Measurements from ENCODE around the gene PRKAR1A. TPM values are rescaled to one million over a fixed set of nuclear protein-coding genes. Genes with fewer than 3 reads are reported as not detected.
"Not testable (repeated sequence)": the region's sequence is repeated elsewhere in the genome, so short reads cannot be mapped to it uniquely, and the experiment has no call there.

The PRKAR1A gene
- total RNA-seq, 2 experiments from 2014 or later, result 165 to 167 TPM

GRCh38 chr17:68511671-68512246, 471 bp upstream of the PRKAR1A start:
- intact Hi-C loops (cut with DNase I, micrococcal nuclease), result loop anchor here (1.0 to 5.0 kb wide), 10 partner anchors 13 to 1145 kb away; partner anchors contain the start of genes ABCA5 (in 2 of the 2), AMZ2 (in 1 of the 2), ARSG (in 1 of the 2) and KPNA2 (in 1 of the 2)
- Mint-ChIP-seq H3K27ac (peak overlapping the region; percentile 97), H3K4me1 (peaks cover 45% of the 10 kb centered on the region), H3K27me3 (no peaks in the 10 kb centered on the region), H3K9me3 (ENCODE audit: low read depth) (no peaks in the 10 kb centered on the region), H3K4me3 (peak overlapping the region; percentile 93), H3K36me3 (ENCODE audit: low read depth) (peaks cover 24% of the 10 kb centered on the region)
- DNase-seq, result peak; percentile 73
- ATAC-seq, result peak; percentile 56
- ChIA-PET CTCF (interaction anchor here (0.9 to 1.6 kb wide), 3 partner anchors 13 to 102 kb away, joined by 3 to 4 read pairs (median 3); no protein-coding TSS in a partner anchor), POLR2A (interaction anchor here (0.9 to 1.1 kb wide), 2 partner anchors 14 to 475 kb away, joined by 4 to 5 read pairs; no protein-coding TSS in a partner anchor)

GRCh38 chr17:68512960-68513474, 787 bp downstream of the PRKAR1A start:
- Mint-ChIP-seq H3K4me1 (peaks cover 41% of the 10 kb centered on the region), H3K36me3 (ENCODE audit: low read depth) (peaks cover 35% of the 10 kb centered on the region), H3K27ac (peak overlapping the region; percentile 95), H3K9me3 (ENCODE audit: low read depth) (no peaks in the 10 kb centered on the region), H3K27me3 (no peaks in the 10 kb centered on the region), H3K4me3 (peak overlapping the region; percentile 92)
- ATAC-seq, result no peak
- intact Hi-C loops (cut with DNase I, micrococcal nuclease), result loop anchor here (1.0 to 5.0 kb wide), 9 partner anchors 56 to 1146 kb away; partner anchors contain the start of genes ABCA5 (in 2 of the 2), AMZ2 (in 1 of the 2), ARSG (in 1 of the 2) and KPNA2 (in 1 of the 2)
- no peak for DNase-seq
- CTCF ChIA-PET, result interaction anchor here (1.1 kb wide), 1 partner anchor 16 kb away, joined by 3 read pairs; no protein-coding TSS in a partner anchor
- POLR2A ChIA-PET, result interaction anchor here (1.0 to 1.1 kb wide), 2 partner anchors 10 to 15 kb away, joined by 4 read pairs; no protein-coding TSS in a partner anchor

DNA sequence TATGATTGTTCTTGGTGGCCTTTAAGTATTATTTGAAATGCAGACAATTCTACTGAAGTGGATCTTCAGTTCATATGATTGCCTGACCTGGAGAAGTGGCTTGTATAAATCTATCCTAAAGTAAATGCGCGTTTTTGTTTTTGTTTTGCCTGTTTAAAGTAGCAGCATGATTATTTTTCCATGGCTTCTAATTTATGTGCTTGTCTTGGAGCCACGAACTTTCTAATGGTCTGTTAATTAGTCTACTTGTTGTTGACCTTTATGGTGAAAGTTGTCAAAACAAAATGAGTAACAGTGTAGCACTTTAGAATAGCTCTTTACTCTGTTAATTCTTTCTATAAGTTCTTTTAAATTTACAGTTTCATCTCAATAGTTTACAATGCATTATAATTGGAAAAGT, 1.7 kb downstream of the PRKAR1A start:
- CTCF ChIA-PET, result no interaction called here
- POLR2A ChIA-PET, result no interaction called here
- ATAC-seq, result no peak
- H3K27me3 Mint-ChIP-seq, result no peaks in the 10 kb centered on the region
- intact Hi-C loops (cut with DNase I, micrococcal nuclease), result loop anchor here (2.0 to 5.0 kb wide), 5 partner anchors 479 to 1147 kb away; partner anchors contain the start of genes ABCA5 (in 2 of the 2), KPNA2 (in 1 of the 2), NOL11 (in 1 of the 2) and PSMD12 (in 1 of the 2)
- H3K27ac Mint-ChIP-seq, result peak overlapping the region; percentile 95
- peaks cover 42% of the 10 kb centered on the region for H3K36me3 Mint-ChIP-seq (ENCODE audit: low read depth)
- no peak for DNase-seq
- no peaks in the 10 kb centered on the region for H3K9me3 Mint-ChIP-seq (ENCODE audit: low read depth)
- H3K4me1 Mint-ChIP-seq, result peaks cover 45% of the 10 kb centered on the region
- peak overlapping the region; percentile 92 for H3K4me3 Mint-ChIP-seq

GRCh38 chr17:68514831-68515635, 2.8 kb downstream of the PRKAR1A start:
- H3K4me3 Mint-ChIP-seq, result peak overlapping the region; percentile 92
- H3K9me3 Mint-ChIP-seq (ENCODE audit: low read depth), result no peaks in the 10 kb centered on the region
- no peak overlapping the region for H3K27ac Mint-ChIP-seq
- peaks cover 51% of the 10 kb centered on the region for H3K36me3 Mint-ChIP-seq (ENCODE audit: low read depth)
- ChIA-PET POLR2A (no interaction called here), CTCF (no interaction called here)
- DNase-seq, result no peak
- intact Hi-C loops (cut with DNase I, micrococcal nuclease), result loop anchor here (5.0 kb wide), 2 partner anchors 798 to 812 kb away; partner anchors contain the start of genes ABCA5 (in 1 of the 2) and NOL11 (in 1 of the 2)
- no peaks in the 10 kb centered on the region for H3K27me3 Mint-ChIP-seq
- H3K4me1 Mint-ChIP-seq, result peaks cover 54% of the 10 kb centered on the region
- ATAC-seq, result no peak

DNA sequence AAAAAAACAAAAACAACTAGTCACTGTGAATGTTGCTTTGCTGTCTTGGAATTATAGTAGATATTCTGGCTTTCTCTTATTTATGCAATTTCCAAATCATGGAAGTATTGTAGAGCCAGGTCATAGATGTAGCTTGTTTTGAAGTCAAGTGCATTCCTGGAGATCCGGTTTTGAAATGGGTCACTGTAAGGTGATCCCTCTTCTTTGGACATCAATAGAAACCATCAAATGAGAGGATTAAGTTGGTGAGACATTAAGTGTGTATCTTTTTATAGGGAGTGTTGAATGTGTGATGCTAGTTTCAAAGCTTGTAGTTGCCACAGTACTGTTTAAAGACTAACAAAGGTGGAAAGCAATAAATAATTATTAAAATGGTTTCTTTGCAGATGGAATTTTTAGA, 4.5 kb downstream of the PRKAR1A start:
- ATAC-seq, result no peak
- ChIA-PET CTCF (interaction anchor here (0.8 to 1.1 kb wide), 3 partner anchors 14 to 51 kb away, joined by 3 read pairs; no protein-coding TSS in a partner anchor), POLR2A (no interaction called here)
- H3K4me1 Mint-ChIP-seq, result peaks cover 51% of the 10 kb centered on the region
- intact Hi-C loops (cut with DNase I, micrococcal nuclease), result no loop called here
- DNase-seq, result no peak
- no peak overlapping the region for H3K27ac Mint-ChIP-seq
- H3K9me3 Mint-ChIP-seq (ENCODE audit: low read depth), result no peaks in the 10 kb centered on the region
- no peak overlapping the region for H3K4me3 Mint-ChIP-seq
- peaks cover 52% of the 10 kb centered on the region for H3K36me3 Mint-ChIP-seq (ENCODE audit: low read depth)
- H3K27me3 Mint-ChIP-seq, result no peaks in the 10 kb centered on the region

- H3K27ac Mint-ChIP-seq; CTCF ChIA-PET; DNase-seq; ATAC-seq; intact Hi-C loops (cut with DNase I, micrococcal nuclease); H3K9me3 Mint-ChIP-seq (ENCODE audit: low read depth); H3K27me3 Mint-ChIP-seq; POLR2A ChIA-PET; H3K4me3 Mint-ChIP-seq: not testable (repeated sequence)
- H3K36me3 Mint-ChIP-seq (ENCODE audit: low read depth), result peaks cover 54% of the 10 kb centered on the region
- peaks cover 58% of the 10 kb centered on the region for H3K4me1 Mint-ChIP-seq
Observed at GRCh38 chr17:68517605-68518004, 5.4 kb downstream of the PRKAR1A start.

DNA sequence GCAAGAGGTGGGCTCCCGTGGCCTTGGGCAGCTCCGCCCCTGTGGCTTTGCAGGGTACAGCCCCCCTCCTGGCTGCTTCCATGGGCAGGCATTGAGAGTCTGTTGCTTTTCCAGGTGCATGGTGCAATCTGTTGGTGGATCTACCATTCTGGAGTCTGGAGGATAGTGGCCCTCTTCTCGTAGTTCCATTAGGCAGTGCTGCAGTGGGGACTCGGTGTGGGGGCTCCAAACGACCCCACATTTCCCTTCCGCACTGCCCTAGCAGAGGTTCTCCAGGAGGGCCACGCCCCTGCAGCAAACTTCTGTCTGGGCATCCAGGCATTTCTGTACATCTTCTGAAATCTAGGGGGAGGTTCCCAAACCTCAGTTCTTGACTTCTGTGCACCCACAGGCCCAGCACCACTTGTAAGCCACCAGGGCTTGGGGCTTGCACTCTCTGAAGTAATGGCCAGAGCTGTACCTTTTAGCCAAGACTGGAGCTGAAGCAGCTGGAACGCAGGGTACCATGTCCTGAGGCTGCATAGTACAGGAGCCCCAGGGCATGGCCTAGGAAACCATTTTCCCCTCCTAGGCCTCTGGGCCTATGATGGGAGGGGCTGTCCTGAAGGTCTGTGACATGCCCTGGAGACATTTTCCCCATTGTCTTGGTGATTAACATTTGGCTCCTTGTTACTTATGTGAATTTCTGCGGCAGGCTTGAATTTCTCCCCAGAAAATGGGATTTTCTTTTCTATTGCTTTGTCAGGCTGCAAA, 6.0 kb downstream of the PRKAR1A start:
- no peak overlapping the region for H3K4me3 Mint-ChIP-seq
- POLR2A ChIA-PET, result no interaction called here
- H3K27ac Mint-ChIP-seq, result no peak overlapping the region
- CTCF ChIA-PET, result interaction anchor here (1.0 kb wide), 1 partner anchor 15 kb away, joined by 3 read pairs; no protein-coding TSS in a partner anchor
- ATAC-seq (no peak), DNase-seq (no peak)
- H3K36me3 Mint-ChIP-seq (ENCODE audit: low read depth), result peaks cover 55% of the 10 kb centered on the region
- no peaks in the 10 kb centered on the region for H3K9me3 Mint-ChIP-seq (ENCODE audit: low read depth)
- peaks cover 59% of the 10 kb centered on the region for H3K4me1 Mint-ChIP-seq
- intact Hi-C loops (cut with DNase I, micrococcal nuclease), result no loop called here
- no peaks in the 10 kb centered on the region for H3K27me3 Mint-ChIP-seq

- H3K36me3 Mint-ChIP-seq (ENCODE audit: low read depth), result peaks cover 55% of the 10 kb centered on the region
- H3K27ac Mint-ChIP-seq; H3K9me3 Mint-ChIP-seq (ENCODE audit: low read depth); H3K27me3 Mint-ChIP-seq; DNase-seq; POLR2A ChIA-PET; intact Hi-C loops (cut with DNase I, micrococcal nuclease); H3K4me3 Mint-ChIP-seq; ATAC-seq: not testable (repeated sequence)
- CTCF ChIA-PET, result interaction anchor here (1.0 kb wide), 1 partner anchor 14 kb away, joined by 3 read pairs; no protein-coding TSS in a partner anchor
- peaks cover 51% of the 10 kb centered on the region for H3K4me1 Mint-ChIP-seq
Observed at GRCh38 chr17:68519051-68519450, 6.8 kb downstream of the PRKAR1A start.

DNA sequence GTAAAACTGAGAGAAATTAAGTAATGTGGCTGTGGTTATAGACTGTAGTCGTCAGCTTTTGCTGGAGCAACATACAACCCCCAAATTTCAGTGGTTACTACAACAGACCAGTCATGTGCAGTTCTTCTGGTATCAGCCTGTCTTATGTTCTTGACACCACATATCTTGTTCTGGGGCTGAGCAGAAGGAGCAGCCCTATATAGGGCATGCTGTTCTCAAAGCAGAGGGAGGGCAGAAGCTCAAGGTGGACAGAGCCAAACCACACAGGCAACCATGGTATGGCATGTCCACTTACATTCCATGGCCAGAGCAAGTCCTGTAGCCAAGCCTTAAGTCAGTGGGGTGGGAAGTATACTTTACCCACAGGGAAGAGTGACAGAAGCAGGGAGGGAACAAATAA, 7.7 kb downstream of the PRKAR1A start:
- H3K9me3 Mint-ChIP-seq (ENCODE audit: low read depth), result no peaks in the 10 kb centered on the region
- no peak overlapping the region for H3K4me3 Mint-ChIP-seq
- H3K27ac Mint-ChIP-seq, result no peak overlapping the region
- H3K36me3 Mint-ChIP-seq (ENCODE audit: low read depth), result peaks cover 59% of the 10 kb centered on the region
- intact Hi-C loops (cut with DNase I, micrococcal nuclease), result no loop called here
- H3K4me1 Mint-ChIP-seq, result peaks cover 42% of the 10 kb centered on the region
- no peak for ATAC-seq
- CTCF ChIA-PET, result no interaction called here
- H3K27me3 Mint-ChIP-seq, result no peaks in the 10 kb centered on the region
- no peak for DNase-seq
- POLR2A ChIA-PET, result no interaction called here

- intact Hi-C loops (cut with DNase I, micrococcal nuclease), result no loop called here
- Mint-ChIP-seq H3K9me3 (ENCODE audit: low read depth) (no peaks in the 10 kb centered on the region), H3K36me3 (ENCODE audit: low read depth) (peaks cover 62% of the 10 kb centered on the region), H3K4me3 (no peak overlapping the region), H3K27ac (no peak overlapping the region), H3K27me3 (no peaks in the 10 kb centered on the region), H3K4me1 (peaks cover 29% of the 10 kb centered on the region)
- CTCF ChIA-PET, result no interaction called here
- POLR2A ChIA-PET, result interaction anchor here (0.6 kb wide), 1 partner anchor 1189 kb away, joined by 4 read pairs; no protein-coding TSS in a partner anchor
- ATAC-seq (no peak), DNase-seq (no peak)
Observed at GRCh38 chr17:68522266-68522665, 10.0 kb downstream of the PRKAR1A start.

DNA sequence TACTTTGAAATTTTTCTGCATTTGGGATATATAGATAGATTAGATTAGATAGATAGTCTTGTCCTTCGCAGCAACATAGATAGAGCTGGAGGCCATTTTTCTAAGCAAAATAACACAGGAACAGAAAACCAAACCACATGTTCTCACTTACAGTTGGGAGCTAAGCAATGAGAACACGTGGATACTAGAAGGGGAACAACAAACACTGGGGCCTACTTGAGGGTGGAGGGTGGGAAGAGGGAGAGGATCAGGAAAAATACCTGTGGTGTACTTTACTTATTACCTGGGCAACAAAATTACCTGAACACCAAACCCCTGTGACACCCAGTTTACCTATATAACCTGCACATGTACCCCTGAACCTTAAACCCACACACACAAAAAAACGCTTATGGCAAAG, 14.3 kb downstream of the PRKAR1A start:
- Mint-ChIP-seq H3K4me3 (no peak overlapping the region), H3K4me1 (peaks cover 7% of the 10 kb centered on the region), H3K9me3 (ENCODE audit: low read depth) (no peaks in the 10 kb centered on the region), H3K36me3 (ENCODE audit: low read depth) (peaks cover 72% of the 10 kb centered on the region), H3K27me3 (no peaks in the 10 kb centered on the region), H3K27ac (no peak overlapping the region)
- POLR2A ChIA-PET, result no interaction called here
- ATAC-seq (no peak), DNase-seq (no peak)
- CTCF ChIA-PET, result interaction anchor here (1.2 kb wide), 1 partner anchor 87 kb away, joined by 3 read pairs; no protein-coding TSS in a partner anchor
- intact Hi-C loops (cut with DNase I, micrococcal nuclease), result no loop called here
